ENCODE results near the gene CYP2D6.

DNA sequence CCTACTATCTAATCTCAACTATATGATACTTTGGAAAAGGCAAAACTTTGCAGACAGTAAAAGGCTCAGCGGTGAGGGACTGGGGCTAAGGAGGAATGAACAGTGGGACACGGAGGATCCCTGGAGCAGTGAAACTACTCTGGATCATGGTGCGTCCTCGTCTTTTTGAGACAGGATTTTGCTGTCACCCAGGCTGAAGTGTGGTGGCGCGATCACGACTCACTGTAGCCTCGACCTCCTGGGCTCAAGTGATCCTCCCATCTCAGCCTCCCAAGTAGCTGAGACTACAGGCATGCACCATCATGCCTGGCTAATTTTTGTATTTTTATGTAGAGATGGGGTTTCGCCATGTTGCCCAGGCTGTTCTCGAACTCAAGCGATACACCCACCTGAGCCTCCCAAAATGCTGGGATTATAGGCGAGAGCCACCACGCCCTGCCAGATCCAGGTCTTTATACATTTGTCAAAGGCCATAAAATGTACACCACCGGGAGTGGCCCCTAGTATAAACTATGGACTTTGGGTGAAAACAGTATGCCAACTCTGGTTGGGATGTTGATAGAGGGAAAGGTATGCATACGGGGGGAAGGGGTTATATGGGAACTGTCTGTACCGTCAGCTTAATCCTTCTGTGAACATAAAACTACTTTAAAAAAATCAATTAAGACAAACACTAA is 28.0 kb upstream of the CYP2D6 start:
- TF ChIP-seq, protein P1, sequence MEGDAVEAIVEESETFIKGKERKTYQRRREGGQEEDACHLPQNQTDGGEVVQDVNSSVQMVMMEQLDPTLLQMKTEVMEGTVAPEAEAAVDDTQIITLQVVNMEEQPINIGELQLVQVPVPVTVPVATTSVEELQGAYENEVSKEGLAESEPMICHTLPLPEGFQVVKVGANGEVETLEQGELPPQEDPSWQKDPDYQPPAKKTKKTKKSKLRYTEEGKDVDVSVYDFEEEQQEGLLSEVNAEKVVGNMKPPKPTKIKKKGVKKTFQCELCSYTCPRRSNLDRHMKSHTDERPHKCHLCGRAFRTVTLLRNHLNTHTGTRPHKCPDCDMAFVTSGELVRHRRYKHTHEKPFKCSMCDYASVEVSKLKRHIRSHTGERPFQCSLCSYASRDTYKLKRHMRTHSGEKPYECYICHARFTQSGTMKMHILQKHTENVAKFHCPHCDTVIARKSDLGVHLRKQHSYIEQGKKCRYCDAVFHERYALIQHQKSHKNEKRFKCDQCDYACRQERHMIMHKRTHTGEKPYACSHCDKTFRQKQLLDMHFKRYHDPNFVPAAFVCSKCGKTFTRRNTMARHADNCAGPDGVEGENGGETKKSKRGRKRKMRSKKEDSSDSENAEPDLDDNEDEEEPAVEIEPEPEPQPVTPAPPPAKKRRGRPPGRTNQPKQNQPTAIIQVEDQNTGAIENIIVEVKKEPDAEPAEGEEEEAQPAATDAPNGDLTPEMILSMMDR (IDR thresholded peaks at IDR 0.05), result no peak
- TF ChIP-seq SIN3A (IDR thresholded peaks at IDR 0.05; ENCODE audit: borderline replicate concordance, insufficient read depth, low read depth, low read length), result no peak
- no peak for TF ChIP-seq POLR2AphosphoS5 (IDR thresholded peaks at IDR 0.05; ENCODE audit: low read depth, low read length)
- TF ChIP-seq TCF7L2 (IDR thresholded peaks at IDR 0.05; ENCODE audit: low read depth, low read length), result no peak
- TF ChIP-seq, protein P2, sequence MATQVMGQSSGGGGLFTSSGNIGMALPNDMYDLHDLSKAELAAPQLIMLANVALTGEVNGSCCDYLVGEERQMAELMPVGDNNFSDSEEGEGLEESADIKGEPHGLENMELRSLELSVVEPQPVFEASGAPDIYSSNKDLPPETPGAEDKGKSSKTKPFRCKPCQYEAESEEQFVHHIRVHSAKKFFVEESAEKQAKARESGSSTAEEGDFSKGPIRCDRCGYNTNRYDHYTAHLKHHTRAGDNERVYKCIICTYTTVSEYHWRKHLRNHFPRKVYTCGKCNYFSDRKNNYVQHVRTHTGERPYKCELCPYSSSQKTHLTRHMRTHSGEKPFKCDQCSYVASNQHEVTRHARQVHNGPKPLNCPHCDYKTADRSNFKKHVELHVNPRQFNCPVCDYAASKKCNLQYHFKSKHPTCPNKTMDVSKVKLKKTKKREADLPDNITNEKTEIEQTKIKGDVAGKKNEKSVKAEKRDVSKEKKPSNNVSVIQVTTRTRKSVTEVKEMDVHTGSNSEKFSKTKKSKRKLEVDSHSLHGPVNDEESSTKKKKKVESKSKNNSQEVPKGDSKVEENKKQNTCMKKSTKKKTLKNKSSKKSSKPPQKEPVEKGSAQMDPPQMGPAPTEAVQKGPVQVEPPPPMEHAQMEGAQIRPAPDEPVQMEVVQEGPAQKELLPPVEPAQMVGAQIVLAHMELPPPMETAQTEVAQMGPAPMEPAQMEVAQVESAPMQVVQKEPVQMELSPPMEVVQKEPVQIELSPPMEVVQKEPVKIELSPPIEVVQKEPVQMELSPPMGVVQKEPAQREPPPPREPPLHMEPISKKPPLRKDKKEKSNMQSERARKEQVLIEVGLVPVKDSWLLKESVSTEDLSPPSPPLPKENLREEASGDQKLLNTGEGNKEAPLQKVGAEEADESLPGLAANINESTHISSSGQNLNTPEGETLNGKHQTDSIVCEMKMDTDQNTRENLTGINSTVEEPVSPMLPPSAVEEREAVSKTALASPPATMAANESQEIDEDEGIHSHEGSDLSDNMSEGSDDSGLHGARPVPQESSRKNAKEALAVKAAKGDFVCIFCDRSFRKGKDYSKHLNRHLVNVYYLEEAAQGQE (IDR thresholded peaks at IDR 0.05; ENCODE audit: insufficient read depth in 1 of 2, low read depth in 2 of 2, low read length in 1 of 2), result no peak
